Keratinocyte (primary cell): ENCODE results near the gene ANKRD18A. TPM values are rescaled to one million over a fixed set of nuclear protein-coding genes. Genes with fewer than 3 reads are reported as not detected.

Experiments used
- DNase-seq: peaks from one replicate; pipeline ENCODE4 v3.0.0-alpha.2; 2011; ENCODE audit warnings: low read depth, missing footprints, low spot score
- FAIRE-seq: peaks from 2 replicates; lab custom pipeline; 2011; peaks lifted over from hg19 to GRCh38; lab: Jason Lieb, UNC
- H2AFZ ChIP-seq: 2 replicates; pipeline ENCODE4 v1.6.0; 2012; ENCODE audit warnings: low read length, control low read depth, inconsistent platforms; ENCODE audit not compliant: control insufficient read depth
- H3K27ac ChIP-seq: 2 replicates; pipeline ENCODE4 v1.5.1; 2011; ENCODE audit warnings: low read length; ENCODE audit not compliant: control insufficient read depth, insufficient read depth
- H3K27me3 ChIP-seq: 3 replicates; pipeline ENCODE4 v1.6.0; 2011; ENCODE audit warnings: low read length; ENCODE audit not compliant: control insufficient read depth, insufficient read depth; ENCODE audit errors: extremely low read depth
- H3K36me3 ChIP-seq, 2 experiments: 2 replicates in 1 of 2; 3 replicates in 1 of 2; pipeline ENCODE4 v1.5.1; 2011; ENCODE audit warnings: low read length in 2 of 2, mild to moderate bottlenecking in 1 of 2; ENCODE audit not compliant: control insufficient read depth in 2 of 2, insufficient read depth in 2 of 2; ENCODE audit errors: extremely low read depth in 1 of 2
- H3K4me1 ChIP-seq: 3 replicates; pipeline ENCODE4 v1.5.1; 2011; ENCODE audit warnings: low read length; ENCODE audit not compliant: control insufficient read depth, insufficient read depth; ENCODE audit errors: extremely low read depth
- H3K4me2 ChIP-seq: 3 replicates; pipeline ENCODE4 v1.6.0; 2011; ENCODE audit warnings: low read depth, low read length; ENCODE audit not compliant: control insufficient read depth, insufficient read depth; ENCODE audit errors: extremely low read depth
- H3K4me3 ChIP-seq, 3 experiments: fragments of 200-600 bp in 1 of 3; sonication (generic) in 1 of 3; 2 replicates in 2 of 3; 3 replicates in 1 of 3; pipeline ENCODE4 v1.5.1; 2011 to 2016; ENCODE audit warnings: low read length in 3 of 3, mild to moderate bottlenecking in 3 of 3, control low read depth in 2 of 3, inconsistent platforms in 1 of 3, low read depth in 1 of 3, mixed read lengths in 1 of 3, mixed run types in 1 of 3, moderate library complexity in 1 of 3; ENCODE audit not compliant: control insufficient read depth in 2 of 3, insufficient read depth in 2 of 3; ENCODE audit errors: extremely low read depth in 1 of 3
- H3K79me2 ChIP-seq: 2 replicates; pipeline ENCODE4 v1.6.0; 2012; ENCODE audit warnings: low read length; ENCODE audit not compliant: control insufficient read depth, insufficient read depth
- H3K9ac ChIP-seq: 3 replicates; pipeline ENCODE4 v1.6.0; 2011; ENCODE audit warnings: low read length; ENCODE audit not compliant: control insufficient read depth, insufficient read depth; ENCODE audit errors: extremely low read depth
- H3K9me1 ChIP-seq: 3 replicates; pipeline ENCODE4 v1.6.0; 2011; ENCODE audit warnings: low read length; ENCODE audit not compliant: control insufficient read depth, insufficient read depth; ENCODE audit errors: extremely low read depth
- H3K9me3 ChIP-seq: 2 replicates; pipeline ENCODE4 v1.5.1; 2012; ENCODE audit warnings: low read depth, low read length; ENCODE audit not compliant: control insufficient read depth
- H4K20me1 ChIP-seq: 3 replicates; pipeline ENCODE4 v1.6.0; 2011; ENCODE audit warnings: low read length; ENCODE audit not compliant: control insufficient read depth, insufficient read depth; ENCODE audit errors: extremely low read depth
- CTCF ChIP-seq, 3 experiments: IDR thresholded peaks in 1 of 3; conservative IDR thresholded peaks in 1 of 3; optimal IDR thresholded peaks in 1 of 3; 2 replicates in 2 of 3; 3 replicates in 1 of 3; pipeline versions ENCODE3 to v1.5.1; 2011; ENCODE audit warnings: low read length in 3 of 3, mild to moderate bottlenecking in 3 of 3, moderate library complexity in 2 of 3, control low read depth in 1 of 3, inconsistent platforms in 1 of 3; ENCODE audit not compliant: insufficient read depth in 2 of 3; ENCODE audit errors: extremely low read depth in 1 of 3
- EZH2 ChIP-seq: IDR thresholded peaks from one replicate; pipeline ENCODE4 v1.6.1; 2012; ENCODE audit warnings: inconsistent platforms, mild to moderate bottlenecking, low read length, moderate library complexity
- dilution Hi-C: fragments of 300-500 bp; cut with MboI; formaldehyde crosslinking; loops from one replicate; pipeline ENCODE4 v1.7.0; 2020; ENCODE audit warnings: low sequenced_read_pairs; ENCODE audit not compliant: extremely low pct_ligation_motif_present
- polyA plus RNA-seq, 5 experiments: library from polyadenylated mRNA; depleted of rRNA in 3 of 5; stranded (reverse) in 3 of 5; stranded (forward) in 1 of 5; unstranded in 1 of 5; fragments of >200 nt; gene quantifications; 1 replicate in 1 of 5; 2 replicates in 3 of 5; 3 replicates in 1 of 5; pipeline versions ENCODE4 v1.2.1 to v1.2.3, GENCODE V29; 2011 to 2012; ENCODE audit warnings: missing spikeins in 2 of 5, low read depth in 1 of 5, low replicate concordance in 1 of 5

The ANKRD18A gene
- polyA plus RNA-seq, 1 donor (not counting 4 experiments of a cell fraction or from before 2014, with no cell fraction given) = 4.5 TPM

- Histone ChIP-seq H2AFZ (no peak overlapping the region), H3K9ac (no peak overlapping the region), H3K9me3 (no peaks in the 10 kb centered on the region), H3K27ac (no peak overlapping the region), H3K36me3 (no peaks in the 10 kb centered on the region), H3K79me2 (no peaks in the 10 kb centered on the region), H3K9me1 (no peaks in the 10 kb centered on the region), H3K4me2 (no peak overlapping the region), H3K4me1 (no peaks in the 10 kb centered on the region), H3K27me3 (peaks cover 8% of the 10 kb centered on the region), H4K20me1 (no peaks in the 10 kb centered on the region), H3K4me3 (no peak overlapping the region)
- TF ChIP-seq EZH2 = no peak
- TF ChIP-seq CTCF (optimal IDR thresholded peaks at IDR 0.05 in 1 of 3, IDR thresholded peaks at IDR 0.05 in 1 of 3, conservative IDR thresholded peaks at IDR 0.05 in 1 of 3; ENCODE audit: extremely low read depth in 1 of 3, insufficient read depth in 2 of 3, low read length in 3 of 3) = no peak
- dilution Hi-C loops = no loop called here
- no peak for FAIRE-seq
- DNase-seq = no peak
Measured at GRCh38 chr9:38652044-38652443, 31.6 kb upstream of the ANKRD18A start.

GRCh38 chr9:38651400-38652042, 31.1 kb upstream of the ANKRD18A start:
- H3K4me2 ChIP-seq = no peak overlapping the region
- H3K27ac ChIP-seq = no peak overlapping the region
- no peak for FAIRE-seq
- no peaks in the 10 kb centered on the region for H3K36me3 ChIP-seq
- no peaks in the 10 kb centered on the region for H3K9me1 ChIP-seq
- H3K9ac ChIP-seq = no peak overlapping the region
- H2AFZ ChIP-seq = no peak overlapping the region
- no peak for DNase-seq
- no peaks in the 10 kb centered on the region for H3K9me3 ChIP-seq
- no peak overlapping the region for H3K4me3 ChIP-seq
- H3K27me3 ChIP-seq = peaks cover 8% of the 10 kb centered on the region
- no peak for TF ChIP-seq CTCF (optimal IDR thresholded peaks at IDR 0.05 in 1 of 3, IDR thresholded peaks at IDR 0.05 in 1 of 3, conservative IDR thresholded peaks at IDR 0.05 in 1 of 3; ENCODE audit: extremely low read depth in 1 of 3, insufficient read depth in 2 of 3, low read length in 3 of 3)
- no peaks in the 10 kb centered on the region for H3K79me2 ChIP-seq
- dilution Hi-C loops = no loop called here
- H3K4me1 ChIP-seq = no peaks in the 10 kb centered on the region
- H4K20me1 ChIP-seq = no peaks in the 10 kb centered on the region
